HG03469 (cell line): ENCODE results near the gene TIA1.
"Not testable (repeated sequence)": the region's sequence is repeated elsewhere in the genome, so short reads cannot be mapped to it uniquely, and the experiment has no call there.

ENCODE experiments used
- ATAC-seq: cut with Tn5 transposase; IDR thresholded peaks from one replicate; pipeline ENCODE4 v1.9.1; 2021; ENCODE audit warnings: mild to moderate bottlenecking, moderate library complexity, moderate number of reproducible peaks; ENCODE audit not compliant: unreplicated experiment

TIA1 gene, protein sequence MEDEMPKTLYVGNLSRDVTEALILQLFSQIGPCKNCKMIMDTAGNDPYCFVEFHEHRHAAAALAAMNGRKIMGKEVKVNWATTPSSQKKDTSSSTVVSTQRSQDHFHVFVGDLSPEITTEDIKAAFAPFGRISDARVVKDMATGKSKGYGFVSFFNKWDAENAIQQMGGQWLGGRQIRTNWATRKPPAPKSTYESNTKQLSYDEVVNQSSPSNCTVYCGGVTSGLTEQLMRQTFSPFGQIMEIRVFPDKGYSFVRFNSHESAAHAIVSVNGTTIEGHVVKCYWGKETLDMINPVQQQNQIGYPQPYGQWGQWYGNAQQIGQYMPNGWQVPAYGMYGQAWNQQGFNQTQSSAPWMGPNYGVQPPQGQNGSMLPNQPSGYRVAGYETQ

DNA sequence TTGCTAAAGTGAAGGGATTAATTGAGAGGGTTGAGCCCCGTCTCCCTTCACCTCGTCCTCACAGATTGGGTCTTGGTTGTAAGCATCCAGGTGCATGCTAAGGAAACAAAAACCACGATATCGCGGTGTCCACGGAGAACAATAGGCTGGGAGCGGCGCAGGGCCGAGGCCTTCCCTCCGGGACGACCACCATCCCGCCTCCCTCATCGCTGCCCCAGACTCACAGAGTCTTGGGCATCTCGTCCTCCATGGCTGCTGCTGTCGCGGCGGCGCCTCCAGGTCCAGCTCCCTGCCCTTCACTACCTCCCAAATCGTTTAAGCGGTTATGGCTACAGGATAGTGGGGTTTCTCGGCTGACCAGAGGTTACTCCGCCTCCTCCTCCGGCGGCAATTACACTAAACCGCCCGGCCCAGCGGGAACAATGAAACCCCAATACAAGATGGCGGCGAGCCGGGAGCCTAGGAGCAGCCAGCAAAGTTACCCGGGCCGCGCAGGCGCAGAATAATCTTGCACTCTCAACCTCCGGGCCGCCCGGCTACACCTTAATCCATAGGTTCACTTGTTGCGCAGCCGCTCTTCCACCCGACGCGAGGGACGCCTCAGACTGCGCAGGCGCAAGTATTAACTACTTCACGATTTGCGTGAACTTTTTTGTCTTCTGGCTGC is at the start of gene TIA1:
TSS of gene TIA1 (minus strand) at position 448 of the 667 bp plus-strand sequence. CDS start at position 250, 198 bp downstream.
- peak; percentile 91 for ATAC-seq

DNA sequence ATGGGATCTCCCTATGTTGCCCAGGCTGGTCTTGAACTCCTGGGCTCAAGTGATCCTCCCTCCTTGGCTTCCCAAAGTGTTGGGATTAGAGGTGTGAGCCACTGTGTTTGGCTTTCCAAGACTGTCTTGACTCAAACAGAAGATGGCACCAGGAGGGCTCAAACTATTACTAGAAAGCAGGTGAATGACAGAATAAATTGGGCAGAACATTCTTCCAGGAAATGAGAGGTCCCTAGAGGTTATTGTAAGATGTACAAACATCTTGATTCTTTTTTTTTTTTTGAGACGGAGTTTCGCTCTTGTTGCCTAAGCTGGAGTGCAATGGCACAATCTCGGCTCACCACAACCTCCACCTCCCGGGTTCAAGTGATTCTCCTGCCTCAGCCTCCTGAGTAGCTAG is 49.4 kb upstream of the TIA1 start:
- ATAC-seq, result not testable (repeated sequence)

DNA sequence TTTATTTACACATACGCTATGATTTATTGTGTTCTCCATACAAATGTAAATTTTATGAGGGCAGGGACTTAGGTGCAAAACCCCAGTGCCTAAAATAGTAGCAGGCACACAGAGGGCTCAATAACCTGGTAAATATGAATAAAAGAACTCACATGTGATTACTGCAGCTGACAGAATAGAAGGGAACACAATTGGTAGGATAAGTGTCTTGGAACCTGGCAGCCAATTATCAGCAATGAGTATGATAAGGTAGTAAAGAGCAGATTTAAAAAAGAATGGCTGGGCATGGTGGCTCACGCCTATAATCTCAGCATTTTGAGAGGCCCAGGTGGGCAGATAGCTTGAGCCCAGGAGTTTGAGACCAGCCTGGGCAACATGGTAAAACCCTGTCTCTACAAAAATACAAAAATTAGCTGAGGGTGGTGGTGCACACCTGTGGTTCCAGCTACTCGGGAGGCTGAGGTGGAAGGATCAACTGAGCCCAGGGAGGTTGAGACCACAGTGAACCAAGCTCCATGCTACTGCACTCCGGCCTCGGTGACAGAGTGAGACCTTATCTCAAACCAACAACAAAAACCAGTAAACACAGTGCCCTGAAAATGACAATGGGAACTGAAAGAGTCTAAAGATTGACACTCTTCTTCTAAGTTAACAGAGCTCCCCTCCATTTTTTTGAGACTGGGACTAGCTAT is 35.2 kb upstream of the TIA1 start:
- ATAC-seq, result no peak

DNA sequence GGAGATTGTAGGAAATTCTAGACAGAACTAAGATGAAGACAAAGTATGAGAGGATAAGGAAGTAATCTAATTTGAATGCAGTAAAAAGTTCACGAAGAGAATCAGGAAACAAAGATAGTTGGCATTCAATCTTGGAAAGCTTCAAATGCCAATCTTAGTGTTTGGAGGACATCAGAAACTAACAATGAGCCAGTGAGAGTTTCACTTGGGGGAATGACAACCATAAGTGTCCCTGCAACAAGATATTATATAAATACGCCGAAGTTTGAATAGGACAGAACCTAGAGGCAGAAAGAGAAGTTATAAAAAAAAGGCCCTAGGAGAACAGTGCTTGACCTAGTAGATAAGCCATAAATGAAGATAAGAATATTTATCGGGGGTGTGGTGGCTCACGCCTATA is 34.0 kb upstream of the TIA1 start:
- no peak for ATAC-seq

DNA sequence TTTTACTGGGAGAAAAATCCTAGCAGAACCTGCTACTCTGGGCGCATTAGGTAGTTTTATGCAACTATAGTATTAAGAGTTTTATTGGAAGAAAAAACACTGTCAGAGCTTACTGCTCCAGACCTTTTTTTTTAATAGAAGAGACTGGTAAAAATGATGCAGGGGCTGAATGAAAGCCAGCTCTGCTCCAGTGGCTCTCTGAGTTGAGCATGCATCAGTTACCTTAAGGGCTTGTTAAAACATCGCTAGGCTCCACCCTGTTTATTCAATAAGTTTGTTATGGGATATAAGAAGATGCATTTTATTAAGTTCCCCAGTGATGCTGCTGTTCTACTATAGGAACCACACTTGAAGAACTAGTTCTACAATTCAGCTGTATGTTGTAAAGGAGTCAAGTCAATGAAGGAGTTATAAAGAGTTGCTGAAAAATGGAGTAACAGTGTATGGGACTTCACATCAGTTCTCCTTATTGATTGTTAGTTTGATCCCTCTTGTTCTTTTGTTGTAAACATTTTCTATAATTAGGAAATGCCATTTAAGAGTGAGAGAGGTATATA is 31.9 kb upstream of the TIA1 start:
- ATAC-seq, result no peak

DNA sequence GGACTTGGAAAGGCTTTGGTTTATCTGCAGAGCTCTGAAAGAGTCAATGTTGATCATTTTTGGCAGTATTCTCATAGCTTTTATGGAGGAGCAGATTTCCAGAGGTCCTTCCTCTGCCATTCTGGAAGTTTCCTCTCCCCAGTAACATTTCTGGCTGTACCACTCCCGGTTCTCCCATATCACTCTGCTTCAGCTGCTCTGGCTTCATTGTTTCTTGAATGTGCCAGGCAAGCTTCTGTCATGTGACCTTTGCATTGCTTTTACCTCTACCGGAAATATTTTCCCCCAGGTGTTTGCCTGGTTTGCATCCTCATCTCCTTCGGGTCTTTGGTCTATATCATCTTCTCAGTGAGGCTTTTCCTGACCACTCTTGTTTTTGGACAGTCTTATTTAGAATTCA is 21.9 kb upstream of the TIA1 start:
- no peak for ATAC-seq

DNA sequence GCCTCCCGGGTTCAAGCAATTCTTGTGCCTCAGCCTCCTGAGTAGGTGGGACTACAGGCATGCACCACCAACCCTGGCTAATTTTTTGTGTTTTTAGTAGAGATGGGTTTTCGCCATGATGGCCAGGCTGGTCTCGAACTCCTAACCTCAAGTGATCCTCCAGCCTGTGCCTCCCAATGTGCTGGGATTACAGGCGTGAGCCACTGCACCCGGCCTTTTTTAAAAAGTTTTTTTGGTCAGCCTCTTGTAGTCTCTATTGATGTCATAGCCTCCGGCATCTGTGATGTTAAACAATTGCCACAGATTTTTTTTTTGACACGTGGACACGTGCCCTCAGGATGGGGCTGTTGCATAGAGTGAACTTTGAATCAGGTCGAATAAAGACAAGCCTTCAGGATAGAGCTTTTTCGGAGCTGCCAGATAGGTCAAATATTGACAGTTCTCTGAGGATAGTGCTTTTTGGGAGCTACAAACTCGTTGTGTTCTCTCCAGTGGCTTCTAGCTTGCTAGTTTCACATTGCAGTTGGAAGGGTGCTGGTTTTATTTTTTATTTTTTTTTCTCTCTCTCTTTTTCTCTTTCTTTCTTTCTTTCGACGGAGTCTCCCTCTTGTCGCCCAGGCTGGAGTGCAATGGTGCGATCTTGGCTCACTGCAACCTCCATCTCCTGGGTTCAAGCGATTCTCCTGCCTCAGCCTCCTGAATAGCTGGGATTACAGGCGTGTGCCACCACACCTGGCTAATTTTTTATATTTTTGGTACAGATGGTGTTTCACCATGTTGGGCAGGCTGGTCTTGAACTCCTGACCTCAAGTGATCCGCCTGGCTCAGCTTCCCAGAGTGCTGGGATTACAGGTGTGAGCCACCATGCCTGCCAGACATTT is 21.2 kb upstream of the TIA1 start:
- not testable (repeated sequence) for ATAC-seq

DNA sequence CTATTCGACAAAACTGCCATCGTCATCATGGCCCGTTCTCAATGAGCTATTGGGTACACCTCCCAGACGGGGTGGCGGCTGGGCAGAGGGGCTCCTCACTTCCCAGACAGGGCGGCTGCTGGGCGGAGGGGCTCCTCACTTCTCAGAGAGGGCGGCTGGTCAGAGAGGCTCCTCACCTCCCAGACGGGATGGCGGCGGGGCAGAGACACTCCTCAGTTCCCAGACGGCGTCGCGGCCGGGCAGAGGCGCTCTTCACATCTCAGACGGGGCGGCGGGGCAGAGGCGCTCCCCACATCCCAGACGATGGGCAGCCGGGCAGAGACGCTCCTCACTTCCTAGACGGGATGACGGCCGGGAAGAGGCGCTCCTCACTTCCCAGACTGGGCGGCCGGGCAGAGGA is 18.5 kb upstream of the TIA1 start:
- ATAC-seq, result not testable (repeated sequence)

DNA sequence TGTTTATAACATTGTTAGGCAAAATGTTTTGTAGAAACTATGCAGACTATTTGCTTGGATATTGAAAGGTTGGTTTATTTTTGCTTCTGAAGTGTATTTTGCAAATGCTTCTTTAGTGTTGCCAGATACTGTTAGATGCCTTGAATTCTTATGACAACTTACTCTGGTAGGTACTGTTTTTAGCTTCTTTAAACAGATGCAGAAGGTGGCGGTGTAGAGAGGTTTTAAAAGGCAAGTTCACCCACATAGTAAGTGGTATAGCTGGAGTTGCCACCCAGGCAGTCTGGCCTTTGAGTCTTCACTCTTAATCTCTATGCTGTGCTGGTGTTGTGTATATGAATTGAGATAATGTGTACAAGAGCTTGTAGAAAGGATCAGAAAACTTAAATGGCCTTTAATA is 13.1 kb upstream of the TIA1 start:
- ATAC-seq, result no peak

DNA sequence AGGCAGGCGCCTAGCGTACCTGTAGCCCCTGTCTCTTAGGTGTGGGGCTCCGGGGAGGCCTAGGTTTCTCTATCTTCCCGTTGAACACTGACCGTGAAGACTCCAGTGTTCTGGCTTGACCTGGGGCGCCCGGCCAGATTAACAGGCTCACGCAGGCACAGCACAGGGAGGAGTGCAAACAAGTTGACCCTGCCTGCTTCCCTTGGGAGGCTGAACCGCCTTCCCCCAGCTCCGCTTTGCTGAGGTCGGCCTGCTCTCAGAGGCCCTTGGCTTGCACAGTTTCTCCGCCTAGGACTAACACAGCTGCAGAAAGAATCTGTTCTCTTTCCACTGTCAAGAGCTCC is 10.1 kb upstream of the TIA1 start:
- no peak for ATAC-seq

DNA sequence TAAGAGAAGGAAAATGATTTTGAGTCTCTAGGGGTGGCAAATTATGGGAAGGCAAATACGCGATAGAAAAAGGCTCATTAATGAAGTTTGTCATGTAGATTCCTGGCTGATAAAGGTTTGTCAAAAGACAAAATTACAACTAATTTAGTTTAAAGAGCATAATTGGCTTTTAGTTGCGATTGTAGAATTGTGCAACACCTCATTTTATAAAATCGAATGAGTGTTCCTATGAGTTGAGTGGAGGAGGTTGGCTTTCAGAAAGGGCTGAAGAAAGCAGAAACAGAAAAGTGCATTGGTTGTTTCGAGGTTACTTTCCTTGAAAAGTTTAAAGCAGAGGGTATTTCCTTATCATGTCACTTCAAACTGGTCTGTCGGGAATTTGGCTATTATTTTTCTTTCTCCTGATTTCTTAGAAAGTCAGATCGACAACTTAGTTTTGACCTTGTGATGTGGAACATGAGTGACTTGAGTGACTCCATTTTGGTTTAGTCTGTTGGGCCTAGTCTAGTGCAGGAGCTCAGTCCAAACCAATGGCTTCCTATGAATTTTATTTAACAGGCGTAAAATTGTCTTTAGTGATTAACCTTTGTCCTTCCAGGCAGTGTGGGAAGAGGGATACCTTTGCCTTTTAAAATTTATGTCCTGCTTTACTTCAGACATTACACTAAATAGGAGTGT is 7.3 kb upstream of the TIA1 start:
- ATAC-seq, result no peak

DNA sequence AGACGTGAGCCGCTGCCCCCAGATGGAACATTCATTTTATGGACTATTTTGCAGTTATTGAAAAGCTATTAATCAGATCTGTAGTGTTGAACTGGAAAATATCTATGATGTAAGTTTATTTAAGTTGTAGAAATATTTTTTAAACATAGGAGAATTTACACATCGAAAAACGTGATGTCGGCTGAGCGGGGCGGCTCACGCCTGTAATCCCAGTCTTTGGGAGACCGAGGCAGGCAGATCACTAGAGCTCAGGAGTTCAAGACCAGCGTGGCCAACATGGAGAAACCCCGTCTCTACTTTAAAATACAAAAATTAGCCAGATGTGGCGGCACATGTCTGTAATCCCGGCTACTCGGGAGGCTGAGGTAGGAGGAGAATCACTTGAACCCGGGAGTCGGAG is 2.0 kb upstream of the TIA1 start:
- ATAC-seq, result no peak

DNA sequence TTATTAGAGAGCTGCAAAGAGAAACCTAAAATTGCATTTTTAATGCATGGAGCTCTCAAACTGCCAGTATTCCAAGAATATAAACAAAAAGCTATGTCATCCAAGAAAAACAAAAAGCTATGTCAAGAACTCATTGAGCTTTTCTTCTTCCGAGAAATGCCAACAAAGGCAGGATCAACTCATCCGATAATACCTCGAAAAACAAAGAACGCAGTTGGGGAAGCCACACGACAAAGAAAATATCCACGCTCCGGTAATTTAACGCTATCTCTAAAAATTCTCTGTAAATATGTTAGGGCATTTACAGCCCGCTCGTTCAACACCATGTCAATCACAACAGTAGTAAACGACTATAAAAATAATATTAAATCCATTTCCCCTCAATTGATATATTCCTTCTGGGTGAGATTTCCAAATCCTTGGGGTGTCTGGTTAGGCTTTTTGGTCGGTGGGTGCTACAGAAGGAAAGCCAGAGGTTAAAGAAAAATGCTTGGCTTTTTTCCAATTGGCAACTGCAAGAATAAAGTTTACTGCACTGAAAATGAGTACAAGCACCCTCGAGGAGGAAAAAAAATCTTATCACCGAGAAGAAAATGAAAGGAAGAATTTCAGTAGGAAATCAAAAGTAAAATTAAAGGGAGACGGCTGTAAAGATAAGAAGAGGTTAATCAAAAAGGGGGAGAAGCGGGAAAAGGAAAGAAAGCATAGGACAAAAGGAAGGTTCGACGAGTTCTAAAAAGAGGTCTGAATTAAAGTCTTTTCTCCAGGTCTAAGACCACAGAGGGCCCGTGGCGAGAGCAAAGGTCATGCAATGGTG is 856 bp downstream of the TIA1 start:
- no peak for ATAC-seq

DNA sequence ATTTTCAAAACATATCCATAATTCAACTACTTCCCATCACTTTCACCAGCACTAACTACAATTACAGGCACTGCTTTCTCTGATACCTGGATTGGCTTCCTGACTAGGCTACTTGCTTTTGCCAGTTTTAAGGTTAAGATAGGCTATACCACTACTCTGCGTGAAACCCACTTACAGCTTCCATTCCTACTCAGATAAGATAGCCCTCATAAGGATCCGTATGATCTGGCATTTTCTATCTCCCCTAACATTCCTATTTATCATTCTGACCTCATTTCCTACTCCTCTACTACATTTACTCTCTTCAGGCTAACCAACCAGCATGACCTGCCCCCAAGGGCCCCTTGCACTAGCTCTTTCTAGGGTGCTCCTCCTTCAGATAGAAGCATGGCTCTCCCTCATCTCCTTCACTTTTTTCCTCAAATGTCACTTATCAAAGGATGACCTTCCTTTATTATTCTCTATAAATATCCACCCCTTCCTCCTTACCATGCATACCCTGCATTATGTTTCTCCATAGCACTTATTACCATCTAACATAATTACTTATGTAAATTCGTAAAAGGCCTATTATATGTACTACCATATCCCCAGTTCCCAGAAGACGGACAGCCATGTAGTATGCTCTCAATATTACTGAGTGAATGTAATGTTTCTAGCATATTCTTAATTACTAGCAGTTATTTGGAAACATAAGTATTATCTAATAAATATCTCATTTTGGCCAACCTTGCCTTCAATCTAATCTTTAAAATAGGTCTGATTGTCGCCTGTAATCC is 4.4 kb downstream of the TIA1 start:
- no peak for ATAC-seq

DNA sequence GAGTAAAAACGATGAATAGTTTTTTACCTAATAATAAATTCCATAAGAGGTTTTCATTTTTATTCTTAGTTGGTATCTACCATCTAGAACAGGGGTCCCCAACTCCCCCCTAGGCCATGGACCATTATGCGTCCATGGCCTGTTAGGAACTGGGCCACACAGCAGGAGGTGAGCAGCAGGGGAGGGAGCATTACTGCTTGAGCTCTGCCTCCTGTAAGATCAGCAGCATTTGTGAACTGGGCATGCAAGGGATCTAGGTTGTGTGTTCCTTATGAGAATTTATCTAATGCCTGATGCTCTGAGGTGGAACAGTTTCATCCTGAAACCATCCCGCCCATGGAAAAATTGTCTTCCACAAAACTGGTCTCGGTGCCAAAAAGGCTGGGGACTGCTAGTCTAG is 5.9 kb downstream of the TIA1 start:
- ATAC-seq, result no peak

DNA sequence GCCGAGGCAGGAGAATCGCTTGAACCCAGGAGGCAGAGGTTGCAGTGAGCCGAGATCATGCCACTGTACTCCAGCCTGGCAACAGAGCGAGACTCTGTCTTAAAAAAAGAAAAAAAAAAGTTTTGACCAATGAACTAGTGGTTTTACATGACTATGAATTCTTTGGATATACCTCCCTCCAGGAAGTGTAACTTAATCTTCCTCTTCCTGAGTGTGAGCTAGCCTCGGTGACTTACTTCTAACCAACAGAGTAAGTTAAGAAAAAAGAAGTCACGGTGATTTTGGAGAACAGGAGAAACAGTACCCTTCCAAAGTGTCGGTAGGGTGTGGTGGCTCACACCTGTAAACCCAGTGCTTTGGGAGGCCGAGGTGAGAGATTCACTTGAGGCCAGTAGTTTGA is 7.1 kb downstream of the TIA1 start:
- no peak for ATAC-seq

DNA sequence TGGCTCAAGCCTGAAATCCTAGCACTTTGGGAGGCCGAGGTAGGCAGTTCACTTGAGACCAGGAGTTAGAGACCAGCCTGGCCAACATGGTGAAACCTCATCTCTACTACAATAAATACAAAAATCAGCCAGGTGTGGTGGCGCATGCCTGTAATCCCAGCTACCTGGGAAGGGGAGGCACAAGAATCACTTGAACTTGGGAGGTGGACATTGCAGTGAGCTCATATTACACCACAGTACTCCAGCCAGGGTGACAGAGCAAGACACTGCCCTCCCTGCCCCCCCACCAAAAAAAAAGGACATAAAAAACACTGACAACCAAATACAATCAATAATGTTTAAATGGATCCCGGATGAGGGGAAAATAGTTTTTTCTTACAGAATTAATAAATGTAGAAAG is 7.8 kb downstream of the TIA1 start:
- no peak for ATAC-seq

DNA sequence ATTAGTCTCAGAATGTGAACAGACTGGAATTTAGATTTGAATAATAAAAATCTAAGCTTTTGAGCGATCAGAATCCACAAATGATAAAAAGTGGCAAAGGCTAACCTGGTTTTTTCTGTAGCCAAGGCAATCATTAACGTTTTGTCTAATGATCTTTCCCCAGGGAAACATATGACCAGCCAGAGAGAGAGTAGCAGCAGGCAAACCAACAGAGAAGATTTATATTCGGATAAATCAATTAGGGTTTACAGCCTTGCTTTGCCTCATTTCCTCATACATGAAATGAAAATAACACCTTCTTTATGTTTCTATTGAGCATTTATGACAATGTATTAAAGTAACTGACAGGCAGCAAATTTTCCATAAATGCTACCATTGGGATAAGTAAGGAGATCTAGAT is 14.5 kb downstream of the TIA1 start:
- no peak for ATAC-seq

DNA sequence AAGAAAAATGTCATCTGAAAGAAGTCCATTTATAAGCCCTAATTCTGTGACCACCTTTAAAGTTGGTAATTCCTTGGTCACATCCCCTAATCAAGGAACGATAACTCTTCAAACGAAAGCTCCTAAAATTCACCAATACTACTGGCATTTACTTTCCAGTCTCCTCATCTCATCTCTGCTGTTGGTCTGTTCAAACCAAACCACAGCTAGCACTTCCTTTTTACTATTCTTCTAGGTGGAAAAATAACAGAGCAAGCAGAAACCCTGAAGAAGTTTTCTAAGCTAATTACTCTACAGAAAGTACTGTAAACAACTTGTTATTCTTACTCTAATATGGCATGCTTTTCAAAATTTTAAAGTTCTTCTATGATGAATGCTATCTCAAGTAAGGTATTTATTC is 21.6 kb downstream of the TIA1 start:
- ATAC-seq, result no peak
